NCI-H1092 (cell line): ENCODE results near the gene VWC2L.

ENCODE experiments used
- DNase-seq: peaks from one replicate; lab custom pipeline; 2025; lab: John Stamatoyannopoulos, UW

Gene VWC2L

GRCh38 chr2:214410918-214411554 is at the start of gene VWC2L:
Gene VWC2L, plus strand, starts transcription at chr2:214411054. Its CDS starts 3,140 bp downstream, at chr2:214414194.
- DNase-seq: no peak

- DNase-seq: no peak
Measured at GRCh38 chr2:214361116-214361515, 49.7 kb upstream of the VWC2L start.

GRCh38 chr2:214365549-214365948 is 45.3 kb upstream of the VWC2L start:
- DNase-seq: no peak

GRCh38 chr2:214367171-214367570 is 43.7 kb upstream of the VWC2L start:
- no peak for DNase-seq

- no peak for DNase-seq
Measured at GRCh38 chr2:214376618-214377285, 34.1 kb upstream of the VWC2L start.

GRCh38 chr2:214377286-214377624 is 33.6 kb upstream of the VWC2L start:
- no peak for DNase-seq

GRCh38 chr2:214378455-214379103 is 32.3 kb upstream of the VWC2L start:
- DNase-seq: no peak

GRCh38 chr2:214379227-214379626 is 31.6 kb upstream of the VWC2L start:
- no peak for DNase-seq

GRCh38 chr2:214380681-214381080 is 30.2 kb upstream of the VWC2L start:
- no peak for DNase-seq

GRCh38 chr2:214382229-214382628 is 28.6 kb upstream of the VWC2L start:
- no peak for DNase-seq

- DNase-seq: no peak
Measured at GRCh38 chr2:214386720-214387119, 24.1 kb upstream of the VWC2L start.

- DNase-seq: no peak
Measured at GRCh38 chr2:214389334-214389733, 21.5 kb upstream of the VWC2L start.

- DNase-seq: no peak
Measured at GRCh38 chr2:214393796-214394195, 17.1 kb upstream of the VWC2L start.

GRCh38 chr2:214395040-214395439 is 15.8 kb upstream of the VWC2L start:
- DNase-seq: no peak

- no peak for DNase-seq
Measured at GRCh38 chr2:214401580-214401979, 9.3 kb upstream of the VWC2L start.

GRCh38 chr2:214410128-214410775 is 602 bp upstream of the VWC2L start:
- no peak for DNase-seq

- DNase-seq: no peak
Measured at GRCh38 chr2:214412679-214413078, 1.8 kb downstream of the VWC2L start.

- DNase-seq: no peak
Measured at GRCh38 chr2:214436470-214436869, 25.6 kb downstream of the VWC2L start.

- DNase-seq: no peak
Measured at GRCh38 chr2:214450118-214450894, 39.5 kb downstream of the VWC2L start.

- no peak for DNase-seq
Measured at GRCh38 chr2:214451516-214452275, 40.8 kb downstream of the VWC2L start.

- DNase-seq: no peak
Measured at GRCh38 chr2:214465363-214466146, 54.7 kb downstream of the VWC2L start.
